ENCODE measurements around the gene IFITM1.
A peak's percentile ranks its signal among the peaks of the same experiment; 100 is the strongest.
"Not testable (repeated sequence)": the region's sequence is repeated elsewhere in the genome, so short reads cannot be mapped to it uniquely, and the experiment has no call there.

IFITM1 gene

DNA sequence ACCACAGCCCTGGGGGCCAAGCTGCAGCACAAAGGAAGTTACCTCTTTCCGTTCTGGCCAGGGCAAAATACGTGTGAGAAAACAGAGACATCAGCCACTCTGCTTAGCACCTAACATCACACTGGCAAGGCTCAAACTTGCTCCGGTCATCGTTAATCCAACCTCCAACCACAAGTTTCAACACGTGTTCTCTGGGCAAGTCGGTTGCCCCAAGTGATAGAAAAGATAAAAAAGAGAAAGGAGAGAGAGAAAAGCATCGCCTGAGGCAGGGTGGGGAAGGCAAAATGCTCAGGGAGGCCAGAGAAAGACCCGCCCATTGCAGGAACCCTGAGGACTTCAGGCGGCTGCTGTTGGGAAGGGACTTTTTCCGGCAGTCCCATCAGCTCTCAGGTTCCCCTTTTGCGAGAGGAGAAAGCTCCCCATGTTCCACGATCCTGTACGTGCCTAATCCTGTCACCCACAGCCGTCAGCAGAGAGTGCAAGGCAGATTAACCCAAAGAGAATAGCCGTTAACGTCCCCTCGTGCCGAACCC lies 36.9 kb downstream of the IFITM1 start:
- DNase-seq: no peak

DNA sequence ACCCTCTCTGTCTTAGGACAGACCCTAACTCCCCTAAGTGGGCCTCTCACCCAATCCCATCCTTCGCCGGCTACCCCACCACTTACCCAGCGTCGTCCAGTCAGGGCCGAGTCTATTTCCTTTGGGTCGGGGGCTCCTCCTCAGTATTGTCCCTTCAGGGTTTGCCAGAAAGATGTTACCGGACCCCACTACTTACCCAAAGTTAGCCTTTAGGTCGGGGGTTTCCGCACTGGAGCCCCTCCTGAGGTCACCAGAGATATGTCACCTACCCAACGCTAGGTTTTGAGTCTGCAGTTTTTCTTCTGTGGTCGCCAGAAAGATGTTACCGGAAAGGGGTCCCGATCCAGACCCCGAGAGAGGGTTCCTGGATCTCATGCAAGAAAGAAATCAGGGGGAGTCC lies 37.6 kb downstream of the IFITM1 start:
- no peak for DNase-seq

DNA sequence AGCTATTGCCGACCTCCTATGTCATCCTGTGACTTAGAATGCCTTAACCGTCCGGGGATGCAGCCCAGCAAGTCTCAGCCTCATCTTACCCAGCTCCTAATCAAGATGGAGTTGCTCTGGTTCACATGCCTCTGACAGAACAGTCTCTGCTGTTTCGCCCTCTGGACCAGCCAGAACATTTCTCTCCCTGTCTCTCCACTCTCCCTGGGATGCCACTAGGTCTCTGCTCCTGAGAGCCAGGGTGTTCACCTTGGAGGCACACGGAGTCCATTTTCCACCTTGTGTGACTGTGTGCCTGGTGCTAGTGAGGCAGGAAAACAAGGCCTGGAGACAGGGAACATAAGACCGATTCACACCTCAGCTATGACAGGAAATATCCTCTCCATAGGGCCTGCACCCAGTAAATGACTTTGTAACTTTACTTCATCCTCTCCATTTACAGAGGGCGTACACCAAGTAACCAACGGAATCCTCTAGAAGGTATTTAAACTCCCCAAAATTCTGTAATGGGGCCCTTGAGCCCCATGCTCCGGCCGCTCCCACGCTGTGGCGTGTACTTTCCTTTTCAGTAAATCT lies 38.7 kb downstream of the IFITM1 start:
- DNase-seq: no peak

DNA sequence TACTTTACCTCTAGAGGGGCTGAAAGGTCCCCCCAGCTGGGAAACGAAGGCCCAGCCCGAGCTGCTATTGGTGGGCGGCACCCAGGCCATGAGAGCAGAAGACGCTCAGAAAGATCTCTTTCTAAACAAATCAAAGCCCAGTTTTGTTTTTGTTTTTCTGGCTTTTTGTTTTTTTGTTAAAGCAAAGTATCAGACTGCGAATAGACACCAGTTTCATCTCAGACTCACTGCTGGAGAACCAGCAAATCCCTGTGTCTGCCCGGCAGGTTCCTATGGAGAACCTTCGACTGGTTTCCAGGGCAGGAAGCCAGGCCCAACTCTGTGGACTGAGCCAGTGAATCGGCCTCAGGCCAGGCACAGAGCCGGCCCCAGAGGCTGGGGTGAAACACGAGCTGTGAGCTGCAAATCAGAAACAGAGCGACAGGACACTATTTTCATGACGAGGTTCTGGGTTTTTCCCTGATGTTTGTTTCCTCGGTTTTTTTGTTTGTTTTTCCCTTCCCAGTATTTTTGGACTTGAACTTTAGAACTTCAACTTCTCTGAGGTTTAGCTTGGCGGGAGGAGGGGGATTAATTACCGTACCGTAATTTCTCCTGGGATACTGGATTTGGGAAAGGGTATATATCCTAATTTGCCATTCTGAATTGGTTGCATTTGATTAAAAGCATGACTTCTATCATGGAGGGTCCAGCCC lies 39.5 kb downstream of the IFITM1 start:
- no peak for DNase-seq

DNA sequence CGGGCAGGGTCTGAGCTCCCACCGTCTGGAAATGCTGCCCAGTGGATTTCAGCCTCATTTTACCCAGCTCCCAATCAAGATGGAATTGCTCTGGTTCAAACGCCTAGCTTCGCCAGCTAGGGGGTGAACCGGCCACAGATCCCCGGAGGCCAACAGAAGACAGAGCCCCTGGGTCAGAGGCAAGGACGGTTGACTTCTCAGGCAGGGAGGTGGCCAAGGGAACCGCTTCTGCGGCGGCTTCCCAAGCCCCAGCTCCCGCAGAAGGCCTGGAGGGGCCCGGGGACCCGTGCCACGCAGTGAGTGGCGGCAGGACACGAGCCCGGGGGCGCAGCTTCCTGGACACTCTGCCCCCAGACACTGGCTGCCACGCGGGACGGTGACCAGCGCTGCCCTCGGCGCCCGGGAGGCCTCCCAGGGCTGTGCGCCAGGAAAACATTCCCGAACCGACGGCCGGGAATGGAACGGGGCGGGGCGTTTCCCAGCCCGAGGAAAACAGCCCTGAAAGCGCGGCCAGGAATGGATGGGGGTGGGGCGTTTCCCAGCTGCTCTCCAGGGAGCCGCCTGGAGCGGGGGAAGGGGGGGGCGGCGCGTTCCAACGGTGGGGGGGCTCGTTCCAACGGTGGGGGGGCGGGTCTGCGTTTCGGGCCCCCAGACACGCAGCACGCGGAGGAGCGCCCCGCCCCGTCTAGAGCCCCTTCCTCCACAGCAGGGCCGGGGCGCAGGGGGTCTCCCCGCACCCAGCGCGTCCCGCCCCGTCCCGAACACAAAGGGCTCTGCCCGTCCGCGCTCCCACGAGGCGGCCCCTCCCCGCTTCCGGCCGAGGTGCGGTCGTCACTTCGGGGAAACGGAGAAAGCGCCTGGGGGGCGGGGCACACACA lies 42.0 kb downstream of the IFITM1 start:
- peak; percentile 80 for DNase-seq

DNA sequence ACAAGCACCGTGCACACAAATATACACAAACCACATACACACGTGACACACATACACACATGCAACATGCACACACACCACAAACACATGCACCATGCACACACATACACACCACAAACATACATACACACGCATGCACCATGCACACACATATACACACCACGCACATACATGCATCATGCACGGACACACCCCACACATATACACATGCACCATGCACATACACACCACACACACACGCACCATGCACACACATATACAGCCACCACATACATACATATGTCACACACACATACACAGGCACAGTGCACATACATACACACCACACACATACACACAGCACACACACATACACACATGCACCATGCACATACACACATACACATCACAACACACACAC lies 42.8 kb downstream of the IFITM1 start:
- no peak for DNase-seq

DNA sequence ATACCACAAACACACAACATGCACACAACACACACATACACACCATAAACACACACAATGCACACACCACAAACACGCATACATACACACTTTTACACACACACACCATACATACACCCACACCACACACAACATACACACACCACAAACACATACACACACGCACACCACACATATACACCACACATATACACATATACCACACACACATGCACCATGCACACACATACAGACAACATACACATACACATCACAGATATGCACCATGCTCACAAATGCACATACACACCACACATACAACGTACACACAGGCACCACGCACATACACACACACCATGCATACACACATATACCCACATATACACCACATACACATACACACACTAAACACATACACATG lies 43.7 kb downstream of the IFITM1 start:
- no peak for DNase-seq

DNA sequence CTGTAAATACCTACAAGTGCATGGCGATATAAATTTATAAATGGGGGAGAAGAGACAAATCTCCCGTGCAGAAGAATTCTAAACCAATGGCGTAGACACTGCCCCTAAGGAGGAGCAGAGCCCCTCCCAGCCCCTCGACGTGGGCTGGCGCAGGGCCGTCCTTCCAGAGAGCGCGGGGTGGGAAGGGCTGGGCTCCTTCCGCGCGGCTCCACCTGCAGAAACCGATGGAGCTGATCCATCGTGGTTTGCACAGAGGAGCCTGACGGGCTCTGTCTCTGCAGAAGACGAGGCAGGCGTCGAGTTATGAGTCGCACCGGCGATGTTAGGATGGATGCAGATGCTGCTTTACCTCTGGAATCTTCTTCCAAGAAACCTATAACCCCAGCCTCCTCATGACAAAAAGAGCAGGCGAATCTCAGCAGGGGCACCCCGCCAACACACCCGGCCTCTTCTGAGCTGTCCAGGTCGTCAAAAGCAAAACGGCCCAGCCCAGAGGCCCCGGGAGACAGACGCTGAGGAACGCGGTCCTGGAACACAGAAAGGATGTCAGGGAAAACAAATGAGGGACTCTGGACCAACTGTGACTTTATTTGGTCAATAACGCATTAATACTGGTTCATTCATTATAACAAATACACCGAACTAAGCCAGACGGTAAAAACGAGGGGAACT lies 44.4 kb downstream of the IFITM1 start:
- DNase-seq: no peak

DNA sequence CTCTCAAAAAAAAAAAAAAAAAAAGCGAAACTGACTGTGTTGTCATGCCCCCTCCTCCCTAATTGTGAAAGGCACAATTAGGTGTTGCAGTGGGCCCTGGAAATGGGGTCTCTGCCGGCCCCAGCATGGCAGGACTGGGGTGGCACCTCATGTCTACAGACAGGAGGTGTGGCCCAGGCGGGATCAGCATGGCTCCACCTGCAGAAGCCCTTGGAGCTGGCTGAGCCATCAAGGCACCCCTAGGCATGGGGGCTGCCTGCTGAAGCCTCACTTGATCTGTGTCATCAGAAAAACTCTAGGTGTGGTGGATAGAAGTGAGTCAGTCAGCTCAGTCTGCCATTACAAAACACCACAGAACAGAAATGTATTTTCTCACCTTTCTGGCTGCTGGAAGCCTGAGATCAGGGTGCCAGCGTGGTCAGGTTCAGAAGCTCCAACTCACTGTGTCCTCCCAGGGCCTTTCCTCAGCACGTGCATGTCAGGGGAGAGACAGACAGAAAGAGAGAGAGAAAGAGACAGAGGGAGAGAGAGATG lies 45.4 kb downstream of the IFITM1 start:
- no peak for DNase-seq

DNA sequence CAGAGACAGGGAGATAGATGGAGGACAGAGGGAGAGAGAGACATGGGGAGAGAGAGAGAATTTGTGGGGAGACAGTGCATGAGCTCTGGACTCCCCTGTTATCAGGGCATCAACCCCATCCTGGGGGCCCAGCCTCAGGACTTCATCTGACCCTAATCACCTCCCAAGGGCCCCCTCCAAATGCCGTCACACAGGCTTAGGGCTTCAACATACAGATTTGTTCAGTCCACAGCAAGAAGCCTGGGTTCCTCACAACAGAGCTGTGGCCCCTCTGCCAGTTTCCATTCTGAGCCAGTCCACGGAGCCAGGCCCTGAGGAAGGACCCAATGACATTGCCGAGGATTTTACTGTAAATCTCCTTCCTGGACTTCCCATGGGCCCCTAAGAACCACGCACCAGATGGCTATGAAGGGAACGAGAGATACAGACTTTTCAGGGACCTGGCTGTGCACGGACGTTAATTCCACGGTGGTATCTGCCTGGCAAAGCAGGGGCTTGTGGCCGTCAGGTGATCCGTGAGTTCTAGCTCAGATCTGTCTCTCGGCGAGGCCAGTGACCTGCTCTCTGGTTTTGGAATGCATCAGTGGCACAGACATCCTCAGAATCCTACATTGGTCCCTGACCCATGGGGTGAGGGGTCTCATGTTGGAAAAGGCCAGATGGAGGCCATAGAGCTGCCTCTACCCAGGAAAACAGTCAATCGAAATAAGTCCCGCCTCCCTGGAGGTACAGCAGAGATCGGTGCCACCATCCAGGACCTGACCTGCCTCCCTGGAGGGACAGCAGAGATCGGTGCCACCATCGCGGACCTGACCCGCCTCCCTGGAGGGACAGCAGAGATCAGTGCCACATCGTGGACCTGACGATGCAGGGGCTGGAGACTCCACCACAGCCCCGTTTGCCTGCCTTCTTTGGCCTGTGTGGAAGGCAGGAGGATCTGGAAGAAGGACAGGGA lies 46.8 kb downstream of the IFITM1 start:
- DNase-seq: no peak

DNA sequence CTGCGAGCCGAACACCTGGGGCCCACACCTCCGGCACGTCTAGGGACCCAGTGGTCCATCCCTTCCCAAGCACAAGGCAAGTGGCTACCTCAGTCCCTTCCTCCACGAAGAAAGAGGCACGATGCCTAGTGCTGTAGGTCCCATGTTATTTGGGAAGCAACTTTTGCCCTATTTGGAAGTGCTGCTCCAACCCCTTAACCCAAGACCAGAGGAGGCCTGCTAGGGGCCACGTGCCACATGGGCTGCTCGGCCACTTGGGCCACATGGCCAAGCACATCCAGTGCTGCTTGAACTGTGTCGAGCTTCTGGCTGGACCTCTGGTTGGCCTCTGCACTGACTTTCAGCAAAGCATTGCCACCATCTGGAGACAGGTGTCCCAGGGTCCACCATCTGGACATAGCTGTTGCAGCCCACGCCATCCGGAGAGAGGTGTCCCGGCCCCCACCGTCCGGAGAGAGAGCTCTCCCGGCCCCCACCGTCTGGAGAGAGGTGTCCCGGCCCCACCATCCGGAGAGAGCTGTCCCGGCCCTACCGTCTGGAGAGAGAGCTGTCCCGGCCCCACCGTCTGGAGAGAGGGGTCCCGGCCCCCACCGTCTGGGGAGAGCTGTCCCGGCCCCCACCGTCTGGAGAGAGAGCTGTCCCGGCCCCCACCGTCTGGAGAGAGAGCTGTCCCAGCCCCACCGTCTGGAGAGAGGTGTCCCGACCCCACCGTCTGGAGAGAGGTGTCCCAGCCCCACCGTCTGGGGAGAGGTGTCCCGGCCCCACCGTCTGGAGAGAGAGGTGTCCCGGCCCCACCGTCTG lies 49.0 kb downstream of the IFITM1 start:
- DNase-seq: no peak

DNA sequence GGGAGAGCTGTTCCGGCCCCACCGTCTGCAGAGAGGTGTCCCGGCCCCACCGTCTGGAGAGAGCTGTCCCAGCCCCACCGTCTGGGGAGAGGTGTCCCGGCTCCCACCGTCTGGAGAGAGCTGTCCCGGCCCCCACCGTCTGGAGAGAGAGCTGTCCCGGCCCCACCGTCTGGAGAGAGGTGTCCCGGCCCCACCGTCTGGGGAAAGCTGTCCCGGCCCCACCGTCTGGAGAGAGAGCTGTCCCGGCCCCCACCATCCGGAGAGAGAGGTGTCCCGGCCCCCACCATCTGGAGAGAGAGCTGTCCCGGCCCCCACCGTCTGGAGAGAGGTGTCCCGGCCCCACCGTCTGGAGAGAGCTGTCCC lies 49.6 kb downstream of the IFITM1 start:
- DNase-seq: not testable (repeated sequence)

DNA sequence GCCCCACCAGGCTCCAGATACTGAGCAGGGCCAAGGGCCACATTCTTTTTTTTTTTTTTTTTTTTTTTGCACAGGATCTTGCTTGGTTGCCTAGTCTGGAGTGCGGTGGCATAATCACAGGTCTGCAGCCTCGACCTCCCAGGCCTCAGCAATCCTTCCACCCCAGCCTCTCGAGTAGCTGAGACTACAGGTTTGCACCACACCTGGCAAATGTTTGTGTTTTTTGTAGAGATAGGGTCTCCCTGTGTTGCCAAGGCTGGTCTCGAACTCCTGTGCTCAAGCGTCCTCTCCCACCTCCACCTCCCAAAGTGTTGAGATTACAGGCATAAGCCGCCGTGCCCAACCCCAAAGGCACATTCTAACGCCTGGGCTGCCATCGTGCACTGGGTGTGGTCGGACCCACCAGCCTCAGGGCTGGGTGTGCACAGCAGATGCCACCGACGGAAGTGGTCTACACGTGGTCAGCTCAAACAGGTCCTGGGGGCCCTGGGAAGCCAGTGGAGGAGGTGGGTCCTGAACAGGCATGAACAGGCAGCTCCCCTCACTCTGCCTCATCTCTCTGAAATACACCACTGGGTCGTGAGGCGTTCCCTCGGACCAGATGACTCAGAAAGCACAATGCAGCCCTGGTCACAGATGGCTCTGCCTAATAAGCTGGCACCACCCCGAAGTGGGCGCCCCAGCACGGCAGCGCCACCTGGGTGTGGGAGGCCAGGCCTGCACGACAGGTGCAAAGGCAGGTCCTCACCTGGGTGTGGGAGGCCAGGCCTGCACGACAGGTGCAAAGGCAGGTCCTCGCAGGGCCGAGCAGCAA lies 50.3 kb downstream of the IFITM1 start:
- peak; percentile 52 for DNase-seq

Measured in activated T-cell treated with anti-CD3 and anti-CD28 coated beads for 4 hours (primary cell).